ENCODE measurements around the gene NELL1.

NELL1 gene

DNA sequence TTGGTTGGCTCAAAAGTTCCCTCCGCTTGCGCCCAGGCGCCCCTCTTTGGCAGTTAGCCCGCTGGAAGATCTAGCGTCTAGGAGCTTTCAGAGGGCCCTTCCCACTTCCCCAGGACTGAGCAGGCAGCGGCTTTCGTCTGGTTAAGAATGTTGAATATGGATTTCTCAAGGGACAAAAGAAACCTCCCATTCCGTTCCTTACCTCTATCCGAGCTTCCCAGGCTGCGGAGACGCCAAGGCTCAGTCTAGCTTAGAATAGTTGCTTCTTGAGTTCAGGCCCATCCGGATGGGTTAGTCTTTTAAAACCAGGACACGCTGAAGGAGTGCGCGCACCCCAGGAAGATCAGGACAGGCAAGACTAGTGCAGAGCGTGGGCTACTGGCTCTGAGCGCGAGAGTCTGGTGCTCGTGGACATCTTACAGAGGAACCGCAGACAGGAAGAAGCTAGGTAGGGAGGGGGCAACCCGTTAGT lies 1.6 kb downstream of the NELL1 start:
- Histone ChIP-seq H2BK15ac (ENCODE audit: low read depth, poor library complexity, severe bottlenecking) (no peak overlapping the region), H3K9ac (ENCODE audit: low read length) (no peak overlapping the region), H3K9me3 (ENCODE audit: control insufficient read depth, low read length) (no peaks in the 10 kb centered on the region), H2AK5ac (ENCODE audit: low read length, severe bottlenecking) (no peak overlapping the region), H3K79me1 (replicated peaks; ENCODE audit: low read length, poor library complexity, severe bottlenecking) (no peaks in the 10 kb centered on the region), H3K18ac (ENCODE audit: low read depth in 1 of 2, low read length in 2 of 2) (no peak overlapping the region), H2BK12ac (ENCODE audit: low read length in 2 of 2) (no peak overlapping the region), H3K4me3 (ENCODE audit: insufficient read depth in 1 of 2, low read depth in 1 of 2, low read length in 2 of 2) (no peak overlapping the region), H3K4me2 (ENCODE audit: low read length, poor library complexity, severe bottlenecking) (no peak overlapping the region), H3K27ac (ENCODE audit: low read length, poor library complexity, severe bottlenecking) (no peak overlapping the region), H4K91ac (ENCODE audit: low read length) (no peak overlapping the region), H3K4ac (ENCODE audit: low read depth in 1 of 2, low read length in 2 of 2) (no peak overlapping the region), H2BK5ac (ENCODE audit: low read depth, low read length, poor library complexity, severe bottlenecking) (no peak overlapping the region), H2BK120ac (ENCODE audit: low read depth, low read length) (no peak overlapping the region), H3K14ac (ENCODE audit: low read length in 2 of 2) (no peak overlapping the region), H3K23ac (ENCODE audit: low read length in 2 of 2) (no peak overlapping the region), H3K27me3 (ENCODE audit: control insufficient read depth in 1 of 2, insufficient read depth in 1 of 2, low read length in 2 of 2) (peaks cover 60 to 66% of the 10 kb centered on the region in 2 experiments), H2AFZ (ENCODE audit: low read depth, low read length) (no peak overlapping the region), H3K4me1 (ENCODE audit: control insufficient read depth, insufficient read depth, low read depth, low read length) (peaks cover 13% of the 10 kb centered on the region), H3K36me3 (ENCODE audit: control insufficient read depth in 1 of 2, insufficient read depth in 2 of 2, low read depth in 1 of 2, low read length in 2 of 2) (no peaks in the 10 kb centered on the region), H4K8ac (ENCODE audit: low read length) (no peak overlapping the region)
- DNase-seq = no peak
- WGBS = 1% methylated on average over 15 of the region's 21 CpGs

GRCh38 chr11:20671856-20672546 lies 2.6 kb downstream of the NELL1 start:
- H4K8ac ChIP-seq (ENCODE audit: low read length) = no peak overlapping the region
- H2AFZ ChIP-seq (ENCODE audit: low read depth, low read length) = no peak overlapping the region
- H3K27ac ChIP-seq (ENCODE audit: low read length, poor library complexity, severe bottlenecking) = no peak overlapping the region
- no peak overlapping the region for H3K23ac ChIP-seq (ENCODE audit: low read length in 2 of 2)
- H3K27me3 ChIP-seq (ENCODE audit: control insufficient read depth in 1 of 2, insufficient read depth in 1 of 2, low read length in 2 of 2) = peaks cover 57 to 62% of the 10 kb centered on the region in 2 experiments
- H3K36me3 ChIP-seq (ENCODE audit: control insufficient read depth in 1 of 2, insufficient read depth in 2 of 2, low read depth in 1 of 2, low read length in 2 of 2) = no peaks in the 10 kb centered on the region
- H3K4me3 ChIP-seq (ENCODE audit: insufficient read depth in 1 of 2, low read depth in 1 of 2, low read length in 2 of 2) = no peak overlapping the region
- H3K9me3 ChIP-seq (ENCODE audit: control insufficient read depth, low read length) = no peaks in the 10 kb centered on the region
- H3K4me1 ChIP-seq (ENCODE audit: control insufficient read depth, insufficient read depth, low read depth, low read length) = peaks cover 13% of the 10 kb centered on the region
- no peak overlapping the region for H2BK12ac ChIP-seq (ENCODE audit: low read length in 2 of 2)
- H3K18ac ChIP-seq (ENCODE audit: low read depth in 1 of 2, low read length in 2 of 2) = no peak overlapping the region
- no peak overlapping the region for H3K14ac ChIP-seq (ENCODE audit: low read length in 2 of 2)
- DNase-seq = no peak
- H3K79me1 ChIP-seq (replicated peaks; ENCODE audit: low read length, poor library complexity, severe bottlenecking) = no peaks in the 10 kb centered on the region
- H2BK120ac ChIP-seq (ENCODE audit: low read depth, low read length) = no peak overlapping the region
- no peak overlapping the region for H3K4me2 ChIP-seq (ENCODE audit: low read length, poor library complexity, severe bottlenecking)
- H3K4ac ChIP-seq (ENCODE audit: low read depth in 1 of 2, low read length in 2 of 2) = no peak overlapping the region
- H2BK5ac ChIP-seq (ENCODE audit: low read depth, low read length, poor library complexity, severe bottlenecking) = no peak overlapping the region
- no peak overlapping the region for H4K91ac ChIP-seq (ENCODE audit: low read length)
- no peak overlapping the region for H2BK15ac ChIP-seq (ENCODE audit: low read depth, poor library complexity, severe bottlenecking)
- WGBS = 71% methylated on average over 2 of the region's 6 CpGs
- H3K9ac ChIP-seq (ENCODE audit: low read length) = no peak overlapping the region
- H2AK5ac ChIP-seq (ENCODE audit: low read length, severe bottlenecking) = no peak overlapping the region

GRCh38 chr11:20672575-20672974 lies 3.2 kb downstream of the NELL1 start:
- no peak overlapping the region for H4K91ac ChIP-seq (ENCODE audit: low read length)
- H2AFZ ChIP-seq (ENCODE audit: low read depth, low read length) = no peak overlapping the region
- DNase-seq = no peak
- no peak overlapping the region for H2BK15ac ChIP-seq (ENCODE audit: low read depth, poor library complexity, severe bottlenecking)
- no peak overlapping the region for H3K9ac ChIP-seq (ENCODE audit: low read length)
- no peak overlapping the region for H2BK12ac ChIP-seq (ENCODE audit: low read length in 2 of 2)
- no peak overlapping the region for H3K4me3 ChIP-seq (ENCODE audit: insufficient read depth in 1 of 2, low read depth in 1 of 2, low read length in 2 of 2)
- H3K4ac ChIP-seq (ENCODE audit: low read depth in 1 of 2, low read length in 2 of 2) = no peak overlapping the region
- no peak overlapping the region for H2BK5ac ChIP-seq (ENCODE audit: low read depth, low read length, poor library complexity, severe bottlenecking)
- H4K8ac ChIP-seq (ENCODE audit: low read length) = no peak overlapping the region
- H2BK120ac ChIP-seq (ENCODE audit: low read depth, low read length) = no peak overlapping the region
- H3K27ac ChIP-seq (ENCODE audit: low read length, poor library complexity, severe bottlenecking) = no peak overlapping the region
- H3K36me3 ChIP-seq (ENCODE audit: control insufficient read depth in 1 of 2, insufficient read depth in 2 of 2, low read depth in 1 of 2, low read length in 2 of 2) = no peaks in the 10 kb centered on the region
- WGBS = no CpG with 5 or more reads among the region's 2 CpGs
- H3K23ac ChIP-seq (ENCODE audit: low read length in 2 of 2) = no peak overlapping the region
- H3K14ac ChIP-seq (ENCODE audit: low read length in 2 of 2) = no peak overlapping the region
- H3K4me1 ChIP-seq (ENCODE audit: control insufficient read depth, insufficient read depth, low read depth, low read length) = peaks cover 13% of the 10 kb centered on the region
- no peak overlapping the region for H3K18ac ChIP-seq (ENCODE audit: low read depth in 1 of 2, low read length in 2 of 2)
- H3K9me3 ChIP-seq (ENCODE audit: control insufficient read depth, low read length) = no peaks in the 10 kb centered on the region
- H3K79me1 ChIP-seq (replicated peaks; ENCODE audit: low read length, poor library complexity, severe bottlenecking) = no peaks in the 10 kb centered on the region
- no peak overlapping the region for H2AK5ac ChIP-seq (ENCODE audit: low read length, severe bottlenecking)
- peaks cover 51 to 56% of the 10 kb centered on the region in 2 experiments for H3K27me3 ChIP-seq (ENCODE audit: control insufficient read depth in 1 of 2, insufficient read depth in 1 of 2, low read length in 2 of 2)
- H3K4me2 ChIP-seq (ENCODE audit: low read length, poor library complexity, severe bottlenecking) = no peak overlapping the region

- Histone ChIP-seq H2AK5ac (ENCODE audit: low read length, severe bottlenecking) (no peak overlapping the region), H3K79me1 (replicated peaks; ENCODE audit: low read length, poor library complexity, severe bottlenecking) (no peaks in the 10 kb centered on the region), H3K27me3 (ENCODE audit: control insufficient read depth in 1 of 2, insufficient read depth in 1 of 2, low read length in 2 of 2) (peaks cover 13 to 18% of the 10 kb centered on the region in 2 experiments), H3K18ac (ENCODE audit: low read depth in 1 of 2, low read length in 2 of 2) (no peak overlapping the region), H2BK5ac (ENCODE audit: low read depth, low read length, poor library complexity, severe bottlenecking) (no peak overlapping the region), H4K8ac (ENCODE audit: low read length) (no peak overlapping the region), H3K4me3 (ENCODE audit: insufficient read depth in 1 of 2, low read depth in 1 of 2, low read length in 2 of 2) (no peak overlapping the region), H3K23ac (ENCODE audit: low read length in 2 of 2) (no peak overlapping the region), H4K91ac (ENCODE audit: low read length) (no peak overlapping the region), H2BK15ac (ENCODE audit: low read depth, poor library complexity, severe bottlenecking) (no peak overlapping the region), H3K27ac (ENCODE audit: low read length, poor library complexity, severe bottlenecking) (no peak overlapping the region), H3K4me2 (ENCODE audit: low read length, poor library complexity, severe bottlenecking) (no peak overlapping the region), H3K14ac (ENCODE audit: low read length in 2 of 2) (no peak overlapping the region), H3K36me3 (ENCODE audit: control insufficient read depth in 1 of 2, insufficient read depth in 2 of 2, low read depth in 1 of 2, low read length in 2 of 2) (no peaks in the 10 kb centered on the region), H3K4me1 (ENCODE audit: control insufficient read depth, insufficient read depth, low read depth, low read length) (no peaks in the 10 kb centered on the region), H3K4ac (ENCODE audit: low read depth in 1 of 2, low read length in 2 of 2) (no peak overlapping the region), H3K9ac (ENCODE audit: low read length) (no peak overlapping the region), H2BK12ac (ENCODE audit: low read length in 2 of 2) (no peak overlapping the region), H3K9me3 (ENCODE audit: control insufficient read depth, low read length) (no peaks in the 10 kb centered on the region), H2BK120ac (ENCODE audit: low read depth, low read length) (no peak overlapping the region), H2AFZ (ENCODE audit: low read depth, low read length) (peak overlapping the region; percentile 11)
- 94% methylated on average over 2 of the region's 2 CpGs for WGBS
- DNase-seq = no peak
These were observed 7.3 kb downstream of the NELL1 start for GRCh38 chr11:20676658-20677057.

Measured in mesenchymal stem cell (in vitro differentiated cells and primary cell).